Suprapubic skin (tissue), 4 donors: ENCODE results near the gene FMNL2. TPM values are rescaled to one million over a fixed set of nuclear protein-coding genes. Genes with fewer than 3 reads are reported as not detected.

Experiments used
- DNase-seq, 2 donors: peaks; one replicate each; pipeline ENCODE4 v3.0.0-alpha.2; 2019; ENCODE audit warnings: low spot score in 2 of 2
- H3K27ac ChIP-seq: fragments of 200-600 bp; sonication (generic); one replicate; pipeline ENCODE4 v1.5.1; 2019
- H3K27me3 ChIP-seq: fragments of 200-600 bp; sonication (generic); one replicate; pipeline ENCODE4 v1.5.1; 2019
- H3K36me3 ChIP-seq: fragments of 200-600 bp; sonication (generic); one replicate; pipeline ENCODE4 v1.5.1; 2019
- H3K4me1 ChIP-seq: fragments of 200-600 bp; sonication (generic); one replicate; pipeline ENCODE4 v1.5.1; 2019
- H3K4me3 ChIP-seq: fragments of 200-600 bp; sonication (generic); one replicate; pipeline ENCODE4 v1.5.1; 2019; ENCODE audit warnings: mild to moderate bottlenecking
- H3K9me3 ChIP-seq: fragments of 200-600 bp; sonication (generic); one replicate; pipeline ENCODE4 v1.5.1; 2019
- EP300 ChIP-seq: sonication (generic); formaldehyde crosslinking; IDR thresholded peaks from one replicate; pipeline ENCODE4 v1.6.1; 2017; ENCODE audit warnings: antibody characterized with exemption
- POLR2A ChIP-seq, 2 donors: fragments of 450-650 bp; IDR thresholded peaks; one replicate each; pipeline ENCODE4 v1.6.1; 2017; ENCODE audit warnings: antibody characterized with exemption in 2 of 2, mild to moderate bottlenecking in 2 of 2, moderate library complexity in 2 of 2
- POLR2AphosphoS5 ChIP-seq, 3 donors: sonication (generic); formaldehyde crosslinking; IDR thresholded peaks; one replicate each; pipeline ENCODE4 v1.6.1; 2017; ENCODE audit warnings: antibody characterized with exemption in 3 of 3
- WGBS: methylation state at CpG from one replicate; pipeline ENCODE4 v1.1.5; 2018; 5-methylcytosine and 5-hydroxymethylcytosine counted together
- total RNA-seq, 4 donors: library from RNA; depleted of rRNA; stranded (reverse); fragments of >200 nt; gene quantifications; one replicate each; pipeline ENCODE4 v1.1.0, GENCODE V29; 2016
- TF ChIP-seq, protein P1 (sequence below), 2 donors: fragments of 200-600 bp in 1 of 2; fragments of 450-650 bp in 1 of 2; sonication (generic) in 1 of 2; IDR thresholded peaks; one replicate each; pipeline ENCODE4 v1.5.1; 2016 to 2019; ENCODE audit warnings: antibody characterized with exemption in 2 of 2, mild to moderate bottlenecking in 1 of 2, moderate library complexity in 1 of 2

Gene FMNL2
- total RNA-seq, 4 donors from 2014 or later, result 15.4 to 18.1 (median 16.0) TPM

- Histone ChIP-seq H3K9me3 (no peaks in the 10 kb centered on the region), H3K4me1 (no peaks in the 10 kb centered on the region), H3K4me3 (no peak overlapping the region), H3K27ac (no peak overlapping the region), H3K27me3 (no peaks in the 10 kb centered on the region), H3K36me3 (no peaks in the 10 kb centered on the region)
- no peak for DNase-seq
- TF ChIP-seq, protein P1, sequence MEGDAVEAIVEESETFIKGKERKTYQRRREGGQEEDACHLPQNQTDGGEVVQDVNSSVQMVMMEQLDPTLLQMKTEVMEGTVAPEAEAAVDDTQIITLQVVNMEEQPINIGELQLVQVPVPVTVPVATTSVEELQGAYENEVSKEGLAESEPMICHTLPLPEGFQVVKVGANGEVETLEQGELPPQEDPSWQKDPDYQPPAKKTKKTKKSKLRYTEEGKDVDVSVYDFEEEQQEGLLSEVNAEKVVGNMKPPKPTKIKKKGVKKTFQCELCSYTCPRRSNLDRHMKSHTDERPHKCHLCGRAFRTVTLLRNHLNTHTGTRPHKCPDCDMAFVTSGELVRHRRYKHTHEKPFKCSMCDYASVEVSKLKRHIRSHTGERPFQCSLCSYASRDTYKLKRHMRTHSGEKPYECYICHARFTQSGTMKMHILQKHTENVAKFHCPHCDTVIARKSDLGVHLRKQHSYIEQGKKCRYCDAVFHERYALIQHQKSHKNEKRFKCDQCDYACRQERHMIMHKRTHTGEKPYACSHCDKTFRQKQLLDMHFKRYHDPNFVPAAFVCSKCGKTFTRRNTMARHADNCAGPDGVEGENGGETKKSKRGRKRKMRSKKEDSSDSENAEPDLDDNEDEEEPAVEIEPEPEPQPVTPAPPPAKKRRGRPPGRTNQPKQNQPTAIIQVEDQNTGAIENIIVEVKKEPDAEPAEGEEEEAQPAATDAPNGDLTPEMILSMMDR (IDR thresholded peaks at IDR 0.05), result no peak
- TF ChIP-seq POLR2AphosphoS5 (IDR thresholded peaks at IDR 0.05) (no peak), EP300 (no peak), POLR2A (IDR thresholded peaks at IDR 0.05) (no peak)
- WGBS, result 67% methylated on average over 4 of the region's 4 CpGs
These were observed 148.5 kb downstream of the FMNL2 start for GRCh38 chr2:152483276-152484063.

DNA sequence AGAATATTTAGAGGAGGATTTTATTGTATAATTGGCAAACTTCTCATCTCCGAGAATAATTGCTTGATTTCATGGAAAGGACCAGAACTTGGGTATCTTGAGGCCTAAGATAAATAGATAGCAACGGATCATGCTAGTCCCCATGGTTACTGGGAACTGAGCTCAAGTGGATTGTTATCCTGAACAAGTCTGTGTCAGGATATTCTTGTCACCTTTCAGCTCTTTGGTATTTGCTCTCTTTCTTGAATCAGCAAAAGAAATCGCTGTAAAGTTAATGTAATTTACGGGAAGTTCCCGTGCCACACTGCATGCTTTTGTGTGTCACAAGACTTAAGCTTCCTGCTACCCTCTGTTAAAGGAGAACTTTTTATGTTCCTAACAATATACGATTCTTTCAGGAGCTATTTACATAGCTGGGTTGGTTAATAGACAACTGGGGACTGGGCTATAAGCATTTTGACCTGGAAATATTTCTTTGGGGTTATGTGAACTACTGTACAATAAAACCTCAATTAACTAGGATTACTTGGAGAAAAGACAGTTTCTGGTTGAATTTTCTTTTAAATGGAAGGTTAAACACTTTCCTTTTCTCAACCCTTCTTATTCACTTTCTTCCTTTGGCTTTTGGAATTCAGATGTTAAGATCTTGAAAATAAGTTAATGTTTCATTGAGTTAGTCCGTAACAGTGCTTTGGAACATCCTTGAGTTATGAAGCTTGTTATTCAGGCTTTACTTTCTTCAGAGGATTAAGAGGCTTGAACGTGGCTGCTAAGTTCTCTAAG, 151.2 kb downstream of the FMNL2 start:
- Histone ChIP-seq H3K27ac (no peak overlapping the region), H3K36me3 (no peaks in the 10 kb centered on the region), H3K4me3 (no peak overlapping the region), H3K4me1 (peaks cover 15% of the 10 kb centered on the region), H3K9me3 (no peaks in the 10 kb centered on the region), H3K27me3 (no peaks in the 10 kb centered on the region)
- WGBS, result 82% methylated on average over 8 of the region's 8 CpGs
- TF ChIP-seq, protein P1 (IDR thresholded peaks at IDR 0.05), result no peak
- TF ChIP-seq POLR2A (IDR thresholded peaks at IDR 0.05) (no peak), EP300 (no peak), POLR2AphosphoS5 (IDR thresholded peaks at IDR 0.05) (no peak)
- no peak for DNase-seq

GRCh38 chr2:152486737-152487400, 151.9 kb downstream of the FMNL2 start:
- TF ChIP-seq, protein P1 (IDR thresholded peaks at IDR 0.05), result no peak
- TF ChIP-seq POLR2AphosphoS5 (IDR thresholded peaks at IDR 0.05) (no peak), POLR2A (IDR thresholded peaks at IDR 0.05) (no peak), EP300 (no peak)
- Histone ChIP-seq H3K27ac (no peak overlapping the region), H3K4me1 (peaks cover 22% of the 10 kb centered on the region), H3K27me3 (no peaks in the 10 kb centered on the region), H3K4me3 (no peak overlapping the region), H3K36me3 (no peaks in the 10 kb centered on the region), H3K9me3 (no peaks in the 10 kb centered on the region)
- no peak for DNase-seq
- 93% methylated on average over 3 of the region's 3 CpGs for WGBS

GRCh38 chr2:152488075-152488474, 153.1 kb downstream of the FMNL2 start:
- Histone ChIP-seq H3K27ac (no peak overlapping the region), H3K4me1 (peaks cover 32% of the 10 kb centered on the region), H3K9me3 (no peaks in the 10 kb centered on the region), H3K4me3 (no peak overlapping the region), H3K36me3 (no peaks in the 10 kb centered on the region), H3K27me3 (no peaks in the 10 kb centered on the region)
- WGBS, result 89% methylated on average over 2 of the region's 2 CpGs
- no peak for DNase-seq
- TF ChIP-seq POLR2A (IDR thresholded peaks at IDR 0.05), result no peak
- no peak for TF ChIP-seq EP300
- TF ChIP-seq, protein P1 (IDR thresholded peaks at IDR 0.05), result no peak
- no peak for TF ChIP-seq POLR2AphosphoS5 (IDR thresholded peaks at IDR 0.05)

- H3K27ac ChIP-seq, result no peak overlapping the region
- DNase-seq, result no peak
- H3K36me3 ChIP-seq, result no peaks in the 10 kb centered on the region
- no peak overlapping the region for H3K4me3 ChIP-seq
- 76% methylated on average over 2 of the region's 2 CpGs for WGBS
- peaks cover 32% of the 10 kb centered on the region for H3K4me1 ChIP-seq
- no peaks in the 10 kb centered on the region for H3K9me3 ChIP-seq
- no peaks in the 10 kb centered on the region for H3K27me3 ChIP-seq
- no peak for TF ChIP-seq EP300
- TF ChIP-seq, protein P1 (IDR thresholded peaks at IDR 0.05), result no peak
- TF ChIP-seq POLR2A (IDR thresholded peaks at IDR 0.05), result no peak
These were observed 154.4 kb downstream of the FMNL2 start for GRCh38 chr2:152489364-152489763.
